ENCODE measurements around the gene SH3BP2. TPM values are rescaled to one million over a fixed set of nuclear protein-coding genes. Genes with fewer than 3 reads are reported as not detected.

Gene SH3BP2
- total RNA-seq, 2 experiments from 2014 or later = 78.8 to 82.5 TPM

DNA sequence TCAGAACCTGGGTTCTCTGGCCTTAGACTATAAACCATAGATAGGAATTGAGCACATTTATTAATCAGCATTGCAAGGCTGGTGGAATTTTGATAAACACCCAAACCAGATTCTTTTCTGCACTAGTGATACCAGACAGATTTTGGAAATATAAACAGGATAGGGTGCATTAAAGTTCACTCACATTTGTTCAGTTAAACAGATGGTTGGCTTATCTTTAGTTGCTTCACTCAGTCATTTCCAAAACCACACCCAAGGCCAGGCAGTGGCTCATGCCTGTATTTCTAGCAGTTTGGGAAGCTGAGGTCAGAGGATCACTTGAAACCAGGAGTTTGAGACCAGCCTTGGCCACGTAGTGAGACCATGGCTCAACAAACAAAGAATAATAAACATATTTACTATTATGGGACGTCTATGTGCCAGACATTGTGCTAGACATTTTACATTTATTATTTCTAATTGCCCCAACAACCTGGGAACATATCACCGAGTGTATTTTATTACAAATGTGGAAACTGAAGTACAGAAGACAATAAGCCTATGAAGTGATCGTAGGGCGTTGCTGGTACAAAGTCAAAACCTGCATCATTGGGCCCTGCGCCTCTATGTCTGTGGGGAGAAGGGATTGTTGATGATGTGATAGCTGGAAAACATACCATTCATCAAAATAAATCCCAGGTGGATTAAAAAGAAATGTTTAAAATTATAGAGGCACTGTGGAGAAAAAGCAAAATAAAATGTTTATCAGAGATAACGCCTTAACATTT is 65.7 kb downstream of the SH3BP2 start:
- ChIA-PET CTCF (no interaction called here), POLR2A (no interaction called here)

DNA sequence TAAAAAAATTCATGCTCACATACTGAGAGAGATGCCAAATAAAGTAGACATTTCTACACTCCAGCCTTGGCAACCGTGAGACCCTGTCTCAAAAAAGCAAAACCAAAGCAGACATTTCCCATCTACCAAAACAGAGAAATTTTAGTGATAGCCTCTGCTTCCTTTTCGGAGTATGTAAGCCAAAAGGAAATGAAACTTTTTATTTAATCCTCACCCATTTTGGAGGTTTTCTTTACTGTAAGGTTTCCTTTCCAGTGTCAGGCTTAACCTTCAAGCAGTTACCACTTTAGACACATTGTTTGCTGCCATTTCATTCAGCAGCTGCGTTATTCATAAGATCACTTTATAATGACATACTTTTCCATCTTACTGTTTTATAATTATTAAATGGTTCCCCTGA is 66.6 kb downstream of the SH3BP2 start:
- POLR2A ChIA-PET = no interaction called here

DNA sequence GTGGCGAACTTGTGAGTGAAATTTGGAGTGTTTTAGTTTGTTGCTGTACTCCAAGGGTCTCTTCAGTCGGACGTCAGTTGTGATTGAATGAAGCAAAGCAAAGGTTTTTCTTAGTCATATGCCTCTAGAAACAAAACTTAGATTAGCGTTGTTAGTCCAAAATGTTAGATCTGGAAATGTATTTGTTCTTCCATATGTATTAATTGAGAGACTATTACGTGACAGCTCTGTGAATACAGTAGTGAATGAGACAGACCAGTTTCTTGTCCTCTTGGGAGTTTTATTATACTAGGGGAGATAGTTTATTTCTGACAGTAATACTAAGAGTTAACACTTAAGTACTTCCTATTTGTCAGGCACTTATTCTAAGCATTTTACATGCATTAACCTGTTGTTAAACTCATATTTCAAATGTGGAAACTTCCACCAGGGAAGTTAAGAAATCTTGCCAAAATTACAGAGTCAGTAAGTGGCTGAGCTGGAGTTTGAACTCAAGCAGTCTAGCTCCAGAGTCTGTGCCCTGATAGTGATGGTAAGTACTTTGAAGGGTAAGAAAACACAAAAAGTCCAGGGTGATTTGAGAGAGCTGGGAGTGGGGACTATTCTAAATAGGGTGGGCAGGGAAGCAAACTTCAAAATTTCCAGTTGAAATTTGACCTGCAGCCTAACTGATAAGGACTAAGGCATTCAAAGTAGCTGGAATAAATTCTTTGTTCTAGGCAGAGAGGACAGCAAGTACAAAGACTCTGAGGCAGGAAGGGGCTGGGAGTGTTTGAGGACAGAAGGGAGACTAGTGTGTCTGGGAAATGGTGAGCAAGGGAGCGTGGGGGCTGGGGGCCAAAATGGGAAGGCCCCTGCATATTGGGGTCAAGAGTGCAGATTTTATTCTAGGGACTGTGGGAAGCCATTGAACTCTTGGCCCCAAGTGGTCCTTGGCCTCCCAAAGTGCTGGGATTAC is 67.8 kb downstream of the SH3BP2 start:
- ChIA-PET POLR2A (no interaction called here), CTCF (interaction anchor here (0.8 to 1.1 kb wide), 3 partner anchors 9 to 96 kb away, joined by 3 to 4 read pairs (median 3); no protein-coding TSS in a partner anchor)

More for the DNA sequence above, 66.6 kb downstream of the SH3BP2 start:
- CTCF ChIA-PET = no interaction called here

DNA sequence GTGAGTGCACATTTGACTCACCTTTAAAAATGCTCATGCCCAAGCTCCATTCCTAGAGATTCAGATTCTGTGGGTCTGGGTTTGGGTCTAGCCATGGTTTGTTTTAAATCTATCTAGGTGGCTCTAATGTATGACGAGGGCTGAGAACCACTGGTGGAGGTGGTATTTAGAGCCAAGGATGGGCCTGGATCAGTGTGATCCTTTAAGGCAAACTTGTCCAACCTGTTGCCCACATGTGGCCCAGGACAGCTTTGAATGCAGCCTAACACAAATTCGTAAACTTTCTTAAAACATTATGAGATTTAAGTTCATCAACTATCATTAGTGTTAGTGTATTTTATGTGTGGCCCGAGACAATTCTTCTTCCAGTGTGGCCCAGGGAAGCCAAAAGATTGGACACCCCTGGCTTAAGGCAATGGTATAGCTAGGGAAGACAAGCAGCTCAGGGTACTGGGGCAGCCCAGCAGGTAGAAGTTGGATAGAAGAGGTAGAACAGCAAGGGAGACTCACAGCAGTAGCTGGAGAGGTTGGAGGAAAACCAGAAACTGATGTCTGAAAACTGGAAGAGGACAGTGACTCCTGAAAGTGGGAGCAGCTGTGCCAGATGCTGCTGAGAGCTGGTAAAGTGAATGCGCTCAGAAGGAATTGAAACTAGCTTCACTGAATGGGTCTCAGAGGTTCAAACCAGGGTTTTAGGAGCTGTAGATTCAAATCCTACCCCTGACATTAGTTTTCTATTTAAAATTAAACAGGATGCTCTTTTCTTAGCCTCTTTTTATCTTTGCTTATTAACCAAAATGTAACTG is 68.9 kb downstream of the SH3BP2 start:
- POLR2A ChIA-PET = no interaction called here
- CTCF ChIA-PET = interaction anchor here (0.8 to 1.1 kb wide), 4 partner anchors 9 to 115 kb away, joined by 3 to 4 read pairs (median 3); no protein-coding TSS in a partner anchor

DNA sequence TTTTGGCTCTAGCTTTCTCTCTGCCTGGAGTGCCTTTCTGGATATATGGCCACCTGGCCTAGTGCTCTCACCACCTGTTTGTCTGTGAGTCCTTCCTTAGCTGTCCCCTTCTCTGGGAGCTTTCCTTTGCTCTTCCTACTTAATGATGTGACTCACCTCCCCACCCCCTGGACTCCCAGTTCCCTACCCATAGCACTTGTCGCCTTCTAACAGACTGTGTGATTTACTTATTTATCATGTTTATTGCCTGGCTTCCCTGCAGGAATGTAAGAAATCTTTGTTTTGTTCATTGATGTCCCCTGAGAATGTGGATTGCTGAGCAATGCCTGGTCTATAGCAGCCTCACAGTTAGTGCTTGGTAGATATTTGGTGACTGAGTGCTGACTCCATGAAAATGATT is 69.6 kb downstream of the SH3BP2 start:
- POLR2A ChIA-PET = no interaction called here
- CTCF ChIA-PET = interaction anchor here (1.0 kb wide), 1 partner anchor 116 kb away, joined by 3 read pairs; no protein-coding TSS in a partner anchor

DNA sequence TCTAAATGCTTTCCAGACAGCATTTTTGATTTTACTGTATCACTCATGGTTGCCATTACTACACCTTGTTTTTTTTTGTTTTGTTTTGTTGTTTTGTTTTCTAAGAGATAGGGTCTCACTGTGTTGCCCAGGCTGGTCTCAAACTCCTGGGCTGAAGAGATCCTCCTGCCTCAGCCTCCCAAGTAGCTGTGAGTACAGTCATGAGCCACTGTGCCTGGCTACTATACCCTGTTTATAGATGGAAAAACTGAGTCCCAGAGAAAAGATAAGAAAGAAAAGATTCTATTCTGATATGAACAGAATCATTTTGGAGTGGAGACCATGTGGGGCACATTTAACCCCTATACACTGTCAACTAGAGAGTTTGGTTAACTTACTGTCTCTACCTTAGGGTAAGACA is 70.8 kb downstream of the SH3BP2 start:
- CTCF ChIA-PET = no interaction called here
- POLR2A ChIA-PET = interaction anchor here (0.6 kb wide), 1 partner anchor 393 kb away, joined by 3 read pairs; no protein-coding TSS in a partner anchor

DNA sequence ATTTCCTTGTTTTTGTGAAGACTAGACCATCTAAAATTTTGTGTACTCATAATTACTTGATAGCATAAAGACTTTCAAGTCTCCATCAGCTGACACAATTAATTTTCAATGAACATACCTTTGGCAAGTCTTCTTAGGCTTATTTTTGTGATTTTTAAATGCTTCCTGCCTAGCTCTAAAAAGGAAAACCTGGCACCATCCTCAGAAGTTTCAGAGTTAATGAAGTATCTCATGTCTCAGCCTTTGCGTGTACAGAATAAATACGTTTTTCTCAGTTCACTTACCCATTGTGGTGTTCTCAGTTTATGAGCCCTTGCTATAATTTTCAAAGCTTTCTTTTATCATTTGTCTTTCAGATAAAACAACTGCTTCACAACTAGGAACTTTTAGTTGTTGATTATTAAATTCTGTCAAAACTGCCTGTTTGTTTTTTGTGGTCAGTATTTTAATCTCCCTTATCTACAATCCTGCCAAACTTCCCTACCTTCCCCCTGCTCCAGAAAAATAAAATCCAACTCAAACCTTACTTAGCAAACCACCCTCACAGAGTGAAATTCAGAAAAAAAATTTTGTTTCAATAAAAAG is 72.4 kb downstream of the SH3BP2 start:
- POLR2A ChIA-PET = no interaction called here
- CTCF ChIA-PET = no interaction called here

DNA sequence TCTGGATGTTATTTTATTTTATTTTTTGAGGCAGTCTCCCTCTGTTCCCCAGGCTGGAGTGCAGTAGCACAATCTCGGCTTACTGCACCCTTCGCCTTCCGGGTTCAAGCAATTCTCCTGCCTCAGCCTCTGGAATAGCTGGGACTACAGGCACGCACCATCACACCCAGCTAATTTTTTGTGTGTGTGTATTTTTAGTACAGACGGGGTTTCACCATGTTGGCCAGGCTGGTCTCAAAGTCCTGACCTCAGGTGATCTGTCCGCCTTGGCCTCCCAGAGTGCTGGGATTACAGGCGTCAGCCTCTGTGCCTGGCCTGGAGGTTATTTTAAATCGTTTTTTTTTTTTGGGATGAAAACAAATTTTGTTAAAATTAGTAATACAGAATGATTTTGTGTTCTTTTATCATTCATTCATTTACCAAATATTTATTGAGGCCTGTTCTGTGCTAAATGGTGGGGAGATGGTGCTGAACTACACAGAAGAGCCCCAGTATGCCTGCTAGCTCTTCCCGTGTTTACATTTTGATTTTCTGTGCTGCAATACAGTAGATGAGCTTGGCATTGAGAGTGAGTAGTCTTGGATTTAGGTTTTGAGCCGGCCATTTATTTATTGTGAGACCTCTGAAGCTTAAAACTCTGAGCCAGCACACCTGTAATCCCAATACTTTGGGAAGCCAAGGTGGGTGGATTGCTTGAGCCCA is 73.4 kb downstream of the SH3BP2 start:
- CTCF ChIA-PET = no interaction called here
- POLR2A ChIA-PET = interaction anchor here (0.6 kb wide), 1 partner anchor 26 kb away, joined by 7 read pairs; no protein-coding TSS in a partner anchor

DNA sequence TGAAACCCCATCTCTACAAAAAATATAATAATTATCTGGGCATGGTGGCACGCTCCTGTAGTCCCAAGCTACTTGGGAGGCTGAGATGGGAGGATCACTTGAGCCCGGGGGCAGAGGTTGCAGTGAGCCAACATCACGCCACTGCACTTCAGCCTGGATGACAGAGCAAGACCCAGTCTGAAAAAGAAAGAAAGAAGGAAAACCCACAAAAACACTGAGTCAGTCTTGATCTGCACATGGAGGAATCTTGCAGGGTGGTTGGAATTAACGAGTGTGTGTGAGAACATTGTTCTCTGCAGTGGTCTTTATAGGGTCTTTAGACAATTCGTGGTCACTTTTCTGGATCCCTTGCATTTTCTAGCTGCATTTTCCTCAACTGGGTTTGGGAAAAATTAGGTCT is 74.0 kb downstream of the SH3BP2 start:
- ChIA-PET CTCF (no interaction called here), POLR2A (no interaction called here)

DNA sequence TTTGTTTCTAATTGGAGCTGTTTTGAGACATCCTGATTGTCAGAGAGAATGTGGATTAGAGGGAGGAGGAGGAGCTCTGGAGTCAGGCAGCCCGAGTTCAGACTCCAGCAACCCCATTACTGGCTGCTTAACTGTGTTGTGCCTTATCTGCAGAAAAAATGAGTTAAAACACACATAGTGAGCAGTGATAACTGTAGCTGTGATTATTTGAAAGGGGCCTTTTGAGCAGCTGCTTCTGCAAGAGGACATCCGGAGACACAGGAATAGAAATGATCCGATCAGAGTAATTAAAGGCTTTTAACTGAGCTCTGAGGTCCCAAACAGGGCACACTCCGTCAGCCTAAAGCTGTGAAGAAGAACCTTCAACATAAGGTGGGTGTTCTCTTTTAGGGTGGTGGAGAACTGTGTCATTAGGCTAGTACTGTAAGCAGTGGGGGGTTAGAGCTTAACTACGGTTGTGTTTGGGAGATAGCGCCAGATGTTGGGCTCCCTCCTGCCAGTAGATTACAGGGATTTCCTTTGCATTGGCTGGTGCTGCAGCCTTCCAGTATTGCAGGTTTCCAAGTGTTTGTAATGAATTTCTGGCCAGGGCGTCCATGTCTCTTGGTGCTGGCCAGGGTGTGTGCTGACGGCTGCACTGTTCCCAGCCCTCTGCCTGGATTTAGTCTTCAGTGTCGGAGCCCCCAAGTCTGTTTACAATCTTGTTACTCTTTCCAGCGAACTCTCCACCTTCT is 75.0 kb downstream of the SH3BP2 start:
- CTCF ChIA-PET = no interaction called here
- POLR2A ChIA-PET = interaction anchor here (0.6 kb wide), 1 partner anchor 605 kb away, joined by 14 read pairs; no protein-coding TSS in a partner anchor

DNA sequence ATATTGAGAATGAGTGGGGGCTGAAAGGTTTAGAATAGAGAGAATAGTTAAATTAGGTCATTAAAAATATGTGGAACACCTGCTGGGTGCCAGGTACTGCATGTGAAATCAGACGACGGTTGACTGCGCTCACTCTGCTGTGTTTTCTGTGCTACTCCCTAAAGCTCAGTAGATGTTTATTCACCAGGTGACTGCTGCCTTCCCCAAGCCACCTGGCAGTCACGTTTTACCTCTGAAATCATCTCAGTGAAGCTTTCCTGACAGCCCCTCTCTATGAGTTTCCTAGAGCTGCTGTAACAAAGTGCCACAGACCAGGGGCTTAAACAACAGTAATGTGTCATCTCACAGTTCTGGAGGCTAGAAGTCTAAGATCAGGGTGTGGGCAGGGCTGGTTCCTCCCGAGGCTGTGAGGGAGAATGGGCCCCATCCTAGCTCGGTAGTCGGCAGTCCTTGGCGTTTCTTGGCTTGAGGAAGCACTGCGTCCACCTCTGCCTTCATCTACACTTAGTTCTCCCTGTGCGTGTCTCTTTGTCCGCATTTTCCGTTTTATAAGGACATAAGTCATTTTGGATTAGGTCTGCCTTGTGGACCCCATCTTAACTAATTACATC is 76.1 kb downstream of the SH3BP2 start:
- ChIA-PET CTCF (no interaction called here), POLR2A (no interaction called here)

DNA sequence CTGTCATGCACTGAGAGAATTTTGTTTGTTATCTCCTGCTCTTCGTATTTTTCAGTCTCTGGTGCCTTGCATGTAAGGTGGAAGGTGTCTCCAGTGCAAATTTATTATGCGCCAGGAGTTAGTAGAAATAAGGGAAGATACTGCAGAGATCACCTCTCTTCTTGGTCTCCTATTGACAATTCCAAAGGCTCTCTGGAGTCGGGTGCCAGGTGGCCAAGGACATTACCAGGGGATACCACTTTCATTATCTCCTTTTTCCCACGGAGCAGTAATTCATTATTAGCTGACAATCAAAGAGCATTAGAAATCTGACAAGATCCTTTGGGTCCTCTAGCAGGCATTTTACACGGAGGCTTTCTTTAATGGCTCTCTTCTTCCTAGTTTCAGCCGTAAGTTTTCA is 76.8 kb downstream of the SH3BP2 start:
- ChIA-PET CTCF (no interaction called here), POLR2A (no interaction called here)

DNA sequence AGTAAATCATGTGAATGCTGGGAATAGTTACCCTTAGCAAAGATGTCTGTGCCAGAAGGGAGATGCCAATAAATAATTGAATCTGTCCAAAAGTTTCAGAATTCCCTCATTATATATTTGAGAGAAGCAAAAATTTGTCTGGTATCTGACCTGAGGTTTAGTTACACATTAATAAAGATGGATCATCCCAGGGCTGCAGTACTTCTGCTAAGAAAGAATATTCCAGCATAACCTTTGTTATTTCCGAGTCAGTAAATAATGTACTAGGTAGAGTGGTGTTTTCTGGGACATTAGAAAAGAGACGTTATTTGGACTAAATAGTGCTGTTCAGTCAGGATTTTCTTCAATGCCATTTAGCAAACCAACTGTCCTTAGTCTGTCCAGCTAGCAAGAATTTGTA is 77.2 kb downstream of the SH3BP2 start:
- POLR2A ChIA-PET = no interaction called here
- CTCF ChIA-PET = interaction anchor here (1.2 kb wide), 1 partner anchor 9 kb away, joined by 4 read pairs; no protein-coding TSS in a partner anchor

DNA sequence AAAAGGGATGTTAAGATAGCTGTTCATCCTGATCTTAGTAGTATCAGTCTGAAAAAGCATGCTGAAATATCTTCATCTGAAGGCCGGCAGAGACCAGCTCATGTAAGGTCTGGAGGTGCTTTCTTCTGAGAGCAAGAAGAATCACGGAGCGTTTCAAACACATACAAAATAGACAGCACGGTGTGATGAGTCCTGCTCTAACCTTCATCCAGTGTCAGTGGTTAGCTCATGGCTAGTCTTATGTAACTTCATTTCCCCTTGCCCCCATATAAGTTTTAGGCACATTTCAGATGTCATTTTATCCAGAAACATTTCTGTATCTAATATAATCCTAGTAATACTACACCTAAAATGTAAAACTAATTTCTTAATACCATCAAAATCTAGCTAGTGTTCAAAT is 78.6 kb downstream of the SH3BP2 start:
- ChIA-PET POLR2A (no interaction called here), CTCF (interaction anchor here (1.2 kb wide), 1 partner anchor 10 kb away, joined by 4 read pairs; no protein-coding TSS in a partner anchor)

DNA sequence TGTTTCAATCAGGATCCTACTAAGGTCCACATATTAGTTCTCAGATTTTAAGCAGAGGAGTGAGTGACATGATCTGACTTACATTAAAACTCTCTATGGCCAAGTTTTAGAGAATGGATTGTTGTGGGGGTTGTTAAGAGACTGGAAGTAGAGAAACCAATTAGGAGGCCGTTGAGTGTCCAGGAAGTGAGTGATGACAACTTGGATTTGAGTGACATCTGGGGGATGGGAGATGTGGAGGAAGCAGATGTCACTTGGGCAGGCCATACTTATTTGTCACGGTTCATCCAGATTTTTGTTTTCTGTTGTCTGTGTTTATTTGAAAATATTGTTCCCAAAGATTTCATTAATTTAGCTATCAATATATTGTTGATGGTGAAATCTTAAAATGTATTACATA is 79.0 kb downstream of the SH3BP2 start:
- ChIA-PET CTCF (interaction anchor here (0.6 to 1.1 kb wide), 2 partner anchors 23 to 229 kb away, joined by 3 read pairs; no protein-coding TSS in a partner anchor), POLR2A (no interaction called here)

DNA sequence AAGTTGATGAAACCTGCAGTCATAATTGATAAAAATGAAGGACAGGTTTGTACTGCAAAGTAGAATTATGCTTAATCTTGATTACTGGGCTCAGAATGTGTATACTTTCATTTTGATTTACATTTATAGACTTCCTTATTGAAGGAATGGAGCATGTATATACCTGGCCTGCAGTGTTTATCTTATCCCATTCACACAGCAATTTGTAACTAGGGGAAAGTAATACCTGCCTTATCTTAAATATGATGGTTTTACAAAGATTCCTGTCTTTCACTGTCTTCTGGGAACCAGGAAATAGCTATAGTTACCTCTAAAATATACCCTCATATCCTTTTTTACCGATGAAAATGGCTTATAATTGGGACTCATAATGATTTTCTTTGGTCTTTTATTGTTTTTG is 80.4 kb downstream of the SH3BP2 start:
- POLR2A ChIA-PET = no interaction called here
- CTCF ChIA-PET = no interaction called here

DNA sequence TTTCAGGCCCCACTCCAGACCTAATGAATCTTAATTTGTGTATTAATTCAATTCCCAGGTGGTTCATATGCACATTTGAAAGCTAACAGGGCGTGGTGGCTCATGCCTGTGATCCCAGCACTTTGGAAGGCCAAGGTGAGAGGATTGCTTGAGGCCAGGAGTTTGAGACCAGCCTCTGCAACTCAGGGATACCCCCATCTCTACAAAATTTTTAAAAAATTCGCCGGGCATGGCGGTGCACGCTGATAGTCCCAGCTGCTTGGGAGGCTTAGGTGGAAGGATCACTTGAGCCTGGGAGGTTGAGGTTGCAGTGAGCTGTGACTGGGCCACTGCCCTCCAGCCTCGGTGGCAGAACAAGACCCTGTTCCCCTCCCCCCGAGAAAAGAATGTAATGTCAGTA is 82.0 kb downstream of the SH3BP2 start:
- CTCF ChIA-PET = no interaction called here
- POLR2A ChIA-PET = no interaction called here

DNA sequence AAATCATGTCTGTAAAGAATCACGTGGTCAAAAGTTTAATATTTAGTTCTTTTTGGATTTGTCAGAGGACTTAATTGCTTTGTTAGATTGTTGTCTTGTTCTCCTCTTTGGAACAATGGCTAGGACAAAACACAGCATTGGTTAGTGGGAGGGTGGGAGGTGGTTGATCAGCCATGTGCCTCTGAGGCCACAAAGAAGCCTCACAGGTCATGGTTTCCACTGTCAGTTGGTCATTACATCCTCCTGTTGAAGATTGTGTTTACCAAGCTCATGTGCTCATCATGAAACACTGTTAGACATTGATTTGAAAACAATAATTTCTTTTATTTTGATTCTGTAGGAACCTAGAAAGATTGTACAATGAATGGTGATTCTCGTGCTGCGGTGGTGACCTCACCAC is 82.7 kb downstream of the SH3BP2 start:
- CTCF ChIA-PET = no interaction called here

More for the DNA sequence above, 82.7 kb downstream of the SH3BP2 start:
- POLR2A ChIA-PET = no interaction called here
